GM19397 (cell line): Measurements from ENCODE around the gene NDOR1.

Source experiments
- ATAC-seq: cut with Tn5 transposase; IDR thresholded peaks from one replicate; pipeline ENCODE4 v1.9.1; 2021; ENCODE audit warnings: mild to moderate bottlenecking, moderate library complexity; ENCODE audit not compliant: unreplicated experiment

The NDOR1 gene

GRCh38 chr9:137218212-137218753 lies 12.8 kb downstream of the NDOR1 start:
- no peak for ATAC-seq

DNA sequence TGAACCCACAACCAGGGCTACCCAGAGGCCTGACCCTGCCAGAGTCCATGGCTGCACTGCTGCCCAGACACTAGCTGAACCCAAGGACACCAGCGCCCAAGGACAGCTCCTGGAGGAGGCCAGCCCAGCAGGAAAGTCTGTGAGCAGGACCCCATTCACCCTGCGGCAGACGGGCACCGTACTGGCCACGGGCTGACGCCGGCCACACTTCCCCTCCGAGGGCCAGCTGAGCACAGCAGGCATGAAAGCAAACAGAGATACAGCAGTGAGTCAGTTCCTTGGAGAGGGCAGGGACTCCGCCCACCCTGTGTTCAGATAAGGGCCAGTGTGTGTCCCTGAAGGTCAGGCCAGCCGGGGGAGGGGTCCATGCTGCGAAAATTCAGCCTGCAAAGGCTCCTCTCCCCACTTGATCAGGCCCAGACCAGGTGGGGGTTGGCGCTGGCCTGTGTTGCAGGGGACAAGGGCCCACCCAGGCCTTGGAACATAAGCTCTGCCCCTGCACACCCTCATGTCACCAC lies 13.3 kb downstream of the NDOR1 start:
- no peak for ATAC-seq

GRCh38 chr9:137219757-137220316 lies 14.3 kb downstream of the NDOR1 start:
- ATAC-seq = no peak

DNA sequence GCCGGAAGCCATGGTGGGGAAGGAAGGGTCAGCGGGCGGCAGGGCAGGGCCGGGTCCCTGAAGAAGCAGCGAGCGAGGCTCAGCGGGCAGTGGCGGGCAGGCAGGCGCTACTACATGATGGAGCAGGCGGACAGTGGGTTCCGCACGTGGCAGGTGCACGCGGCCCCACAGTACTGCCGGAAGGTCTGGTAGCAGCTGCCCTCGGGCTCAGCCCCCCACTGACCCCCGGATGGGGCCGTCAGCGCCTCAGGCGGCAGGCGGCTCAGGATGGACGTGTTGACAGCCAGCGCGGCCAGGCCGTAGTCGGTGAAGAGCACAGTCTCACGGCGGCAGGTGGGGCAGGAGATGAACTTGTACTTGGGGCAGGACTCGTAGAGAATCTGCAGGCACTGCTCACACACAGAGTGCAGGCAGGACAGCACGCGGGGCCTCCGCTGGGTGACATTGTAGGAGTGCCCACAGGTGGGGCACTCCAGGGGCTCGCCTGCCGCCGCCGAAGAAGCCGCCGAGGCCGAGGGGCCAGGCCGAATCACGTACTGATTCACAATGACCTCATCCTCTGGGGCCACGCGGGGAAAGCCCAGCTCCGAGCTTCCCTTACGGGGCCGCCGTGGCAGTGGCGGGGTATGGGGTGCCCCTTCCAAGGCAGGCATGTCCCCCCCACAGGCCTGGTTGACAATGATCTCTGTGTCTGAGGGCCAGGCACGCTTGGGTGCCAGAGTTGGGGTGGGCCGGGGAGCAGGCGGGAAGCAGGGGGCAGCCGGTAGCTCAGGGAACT lies 15.0 kb downstream of the NDOR1 start:
- no peak for ATAC-seq

- no peak for ATAC-seq
These were observed 15.6 kb downstream of the NDOR1 start for GRCh38 chr9:137221095-137221505.

GRCh38 chr9:137221506-137222111 lies 16.1 kb downstream of the NDOR1 start:
- no peak for ATAC-seq

DNA sequence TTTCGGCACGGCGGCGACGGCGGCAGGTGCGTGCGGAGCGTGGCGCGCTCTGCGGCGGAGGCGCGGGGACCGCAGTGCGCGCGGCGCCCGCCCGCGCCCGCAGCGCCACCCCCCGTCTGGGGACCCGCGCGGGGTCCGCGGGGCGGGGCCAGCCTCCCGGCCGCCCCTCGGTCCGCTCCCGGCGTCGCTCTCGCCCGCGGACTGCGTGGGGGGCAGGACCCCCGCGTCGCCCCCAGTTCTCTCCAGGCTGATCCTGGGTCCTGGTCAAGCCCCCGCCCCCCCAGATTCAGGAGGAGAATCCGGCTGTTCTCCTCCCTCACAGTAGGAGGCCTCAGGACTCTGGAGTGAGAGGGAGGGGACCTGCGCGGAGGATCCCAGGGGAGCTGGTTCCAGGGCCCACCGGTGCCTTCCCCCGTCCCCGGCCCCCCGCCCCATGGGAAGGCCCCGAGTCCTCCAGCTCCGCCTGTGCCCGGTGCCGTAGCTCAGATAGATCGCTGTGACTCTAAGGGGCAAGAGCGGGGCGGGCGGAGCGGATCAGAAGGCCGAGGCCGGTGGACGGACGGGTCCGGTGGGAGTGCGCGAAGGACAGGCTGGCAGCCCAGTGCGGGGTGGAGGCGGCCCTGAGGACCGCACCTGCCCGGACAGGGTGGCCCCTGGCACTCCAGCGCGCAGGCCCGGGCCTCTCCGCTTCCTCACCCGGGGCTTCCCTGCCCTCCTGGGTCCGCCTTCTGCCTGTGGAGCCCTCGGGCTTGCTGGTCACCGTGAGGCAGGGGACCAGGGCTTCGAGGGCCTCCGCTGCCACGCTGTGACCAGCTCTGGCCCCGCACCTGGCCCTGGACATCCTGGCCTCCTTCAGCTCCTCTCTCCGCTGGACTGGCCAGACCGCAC lies 16.9 kb downstream of the NDOR1 start, which contains the start of gene RNF208:
Gene RNF208, minus strand, starts transcription at position 51 of the 888 bp plus-strand sequence. CDS start 1,028 bp downstream, outside the sequence.
- peak; percentile 4 for ATAC-seq

DNA sequence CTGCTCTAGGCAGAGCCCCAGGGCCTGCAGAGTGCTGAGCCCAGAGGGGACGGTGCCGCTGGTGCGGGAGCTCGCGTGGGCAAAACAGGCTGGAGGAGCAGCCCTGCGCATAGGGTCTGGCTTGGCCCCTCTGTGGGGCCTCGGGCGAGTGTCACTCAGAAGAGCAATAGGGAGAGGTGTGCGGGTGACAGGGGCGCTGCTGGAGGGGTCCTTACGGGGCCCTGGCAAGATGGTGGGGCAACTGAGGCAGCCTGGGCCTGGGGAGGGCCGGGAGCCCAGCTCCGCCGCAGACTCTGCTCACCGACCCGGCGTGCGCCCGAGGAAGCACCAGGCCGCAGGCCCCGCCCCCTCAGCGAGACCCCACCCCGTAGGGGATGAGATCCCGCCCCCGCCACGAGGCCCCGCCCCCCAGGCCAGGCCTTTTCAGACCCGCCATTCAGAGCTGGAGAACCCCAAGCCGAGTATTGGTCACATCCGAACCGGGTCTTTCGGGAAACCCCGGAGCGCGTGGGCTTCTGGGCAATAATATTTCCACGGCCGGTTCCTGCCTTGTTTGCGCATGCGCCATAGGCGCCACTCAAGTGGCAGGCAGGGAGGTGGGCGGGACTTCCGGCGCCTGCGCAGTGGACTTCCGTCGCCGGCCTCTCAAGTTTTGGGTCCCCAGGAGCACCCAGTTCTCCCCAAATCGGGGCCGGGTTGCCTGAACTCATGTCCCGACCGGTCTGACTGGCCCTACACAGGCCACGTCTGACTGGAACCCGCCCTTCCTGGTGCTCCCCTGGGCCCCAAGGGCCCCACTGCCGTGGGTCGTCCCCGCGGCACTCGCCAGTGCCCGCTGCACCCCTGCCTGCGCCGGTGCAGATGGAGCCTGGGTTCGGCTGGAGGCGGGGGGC lies 17.8 kb downstream of the NDOR1 start:
- peak; percentile 66 for ATAC-seq

GRCh38 chr9:137224830-137225694 lies 19.6 kb downstream of the NDOR1 start, which contains the start of gene CYSRT1:
Gene CYSRT1, plus strand, starts transcription at chr9:137225174. Its CDS starts 448 bp downstream, at chr9:137225622.
- ATAC-seq = no peak

DNA sequence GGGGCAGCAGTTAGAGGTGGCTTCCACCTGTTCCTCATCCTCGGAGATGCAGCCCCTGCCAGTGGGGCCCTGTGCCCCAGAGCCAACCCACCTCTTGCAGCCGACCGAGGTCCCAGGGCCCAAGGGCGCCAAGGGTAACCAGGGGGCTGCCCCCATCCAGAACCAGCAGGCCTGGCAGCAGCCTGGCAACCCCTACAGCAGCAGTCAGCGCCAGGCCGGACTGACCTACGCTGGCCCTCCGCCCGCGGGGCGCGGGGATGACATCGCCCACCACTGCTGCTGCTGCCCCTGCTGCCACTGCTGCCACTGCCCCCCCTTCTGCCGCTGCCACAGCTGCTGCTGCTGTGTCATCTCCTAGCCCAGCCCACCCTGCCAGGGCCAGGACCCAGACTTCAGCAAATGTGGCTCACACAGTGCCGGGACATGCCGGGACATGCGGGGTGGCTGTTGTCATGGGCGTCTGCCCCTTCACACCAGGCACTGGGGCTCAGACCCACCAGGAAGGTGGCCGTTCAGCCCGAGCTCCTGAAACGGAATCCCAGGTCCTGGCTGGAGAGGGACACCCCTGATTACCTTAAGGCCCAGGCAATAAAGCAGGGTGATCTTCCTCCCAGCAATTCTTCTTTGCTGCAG lies 20.3 kb downstream of the NDOR1 start:
- ATAC-seq = no peak

- ATAC-seq = no peak
These were observed 21.0 kb downstream of the NDOR1 start for GRCh38 chr9:137226338-137227053.

GRCh38 chr9:137227054-137227852 lies 21.8 kb downstream of the NDOR1 start, which contains the start of gene RNF224:
Gene RNF224, plus strand, starts transcription at chr9:137227502. Its CDS starts 834 bp downstream, at chr9:137228336.
- ATAC-seq = no peak

GRCh38 chr9:137227853-137228505 lies 22.5 kb downstream of the NDOR1 start:
- no peak for ATAC-seq

- ATAC-seq = no peak
These were observed 23.0 kb downstream of the NDOR1 start for GRCh38 chr9:137228506-137228967.

DNA sequence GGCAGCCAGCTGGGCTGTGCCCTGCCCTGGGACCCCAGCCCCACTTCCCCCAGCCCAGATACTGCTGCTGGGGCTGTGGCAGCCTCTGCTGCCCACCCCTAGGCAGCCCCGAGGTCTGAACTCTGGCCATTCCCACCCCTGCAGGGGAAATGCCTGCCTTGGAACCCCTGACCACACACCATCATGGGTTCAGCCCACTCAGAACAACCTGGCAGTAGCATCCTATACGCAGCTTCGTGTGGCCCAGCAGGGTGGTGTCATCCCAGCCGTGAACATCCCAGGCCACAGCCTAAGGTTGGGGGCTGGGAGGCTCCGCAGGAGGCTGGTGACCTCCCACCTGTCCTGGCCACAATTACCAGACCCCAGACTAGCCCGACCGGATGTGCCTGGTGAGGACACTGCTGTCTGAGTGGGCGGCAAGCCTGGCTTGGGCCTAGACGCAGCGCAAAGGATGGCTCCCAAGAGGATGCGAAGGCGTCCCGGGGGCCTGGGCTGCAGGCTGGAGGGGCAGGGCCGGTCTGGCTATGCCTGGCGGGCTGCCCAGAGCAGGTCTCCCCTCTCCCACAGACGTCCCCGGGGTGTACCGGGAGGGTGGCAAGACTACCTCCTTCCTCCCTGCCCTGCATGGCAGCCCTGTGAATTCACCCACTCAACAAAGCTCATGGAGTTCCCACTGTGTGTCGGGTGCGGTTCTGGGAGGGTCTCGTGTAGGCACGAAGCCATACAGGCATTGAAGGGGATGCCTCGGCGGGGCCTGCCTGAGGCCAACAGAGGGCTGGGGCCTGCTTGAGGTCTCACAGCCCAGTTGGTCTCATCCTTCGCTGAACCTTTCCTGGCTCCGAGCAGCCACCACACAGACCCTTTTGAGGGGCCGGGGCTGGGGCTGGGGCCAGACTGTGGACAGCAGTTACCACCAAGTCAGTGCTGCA lies 23.7 kb downstream of the NDOR1 start:
- ATAC-seq = no peak
